Measurements from ENCODE around the gene MAMLD1.

The MAMLD1 gene

GRCh38 chrX:150489359-150490015, 126.4 kb downstream of the MAMLD1 start:
- no peak for DNase-seq (ENCODE audit: low read depth)
- no peak for TF ChIP-seq CTCF (conservative IDR thresholded peaks at IDR 0.05; ENCODE audit: low read depth, low read length)
- H3K4me3 ChIP-seq (ENCODE audit: low read length): no peak overlapping the region

GRCh38 chrX:150495496-150495895, 132.4 kb downstream of the MAMLD1 start:
- no peak for TF ChIP-seq CTCF (conservative IDR thresholded peaks at IDR 0.05; ENCODE audit: low read depth, low read length)
- DNase-seq (ENCODE audit: low read depth): no peak
- H3K4me3 ChIP-seq (ENCODE audit: low read length): no peak overlapping the region

GRCh38 chrX:150499240-150499639, 136.1 kb downstream of the MAMLD1 start:
- no peak for TF ChIP-seq CTCF (conservative IDR thresholded peaks at IDR 0.05; ENCODE audit: low read depth, low read length)
- H3K4me3 ChIP-seq (ENCODE audit: low read length): no peak overlapping the region
- no peak for DNase-seq (ENCODE audit: low read depth)

GRCh38 chrX:150502091-150502490, 139.0 kb downstream of the MAMLD1 start:
- no peak overlapping the region for H3K4me3 ChIP-seq (ENCODE audit: low read length)
- DNase-seq (ENCODE audit: low read depth): no peak
- TF ChIP-seq CTCF (conservative IDR thresholded peaks at IDR 0.05; ENCODE audit: low read depth, low read length): no peak

GRCh38 chrX:150502979-150503897, 140.1 kb downstream of the MAMLD1 start:
- no peak for DNase-seq (ENCODE audit: low read depth)
- no peak for TF ChIP-seq CTCF (conservative IDR thresholded peaks at IDR 0.05; ENCODE audit: low read depth, low read length)
- H3K4me3 ChIP-seq (ENCODE audit: low read length): no peak overlapping the region

- no peak overlapping the region for H3K4me3 ChIP-seq (ENCODE audit: low read length)
- no peak for DNase-seq (ENCODE audit: low read depth)
- no peak for TF ChIP-seq CTCF (conservative IDR thresholded peaks at IDR 0.05; ENCODE audit: low read depth, low read length)
These were observed 140.7 kb downstream of the MAMLD1 start for GRCh38 chrX:150503898-150504219.
